GM12864 (cell line): Measurements from ENCODE around the gene NEIL3.

Experiments used
- DNase-seq: peaks from one replicate; pipeline ENCODE4 v3.0.0-alpha.2; 2011; ENCODE audit warnings: low read depth
- H3K4me3 ChIP-seq: 2 replicates; pipeline ENCODE4 v1.5.1; 2011; ENCODE audit warnings: mild to moderate bottlenecking, low read depth, low read length, control low read depth
- CTCF ChIP-seq: IDR thresholded peaks from 2 replicates; pipeline ENCODE4 v1.5.1; 2011; ENCODE audit warnings: low read depth, mild to moderate bottlenecking, moderate library complexity, low read length, control low read depth, inconsistent platforms; ENCODE audit errors: missing control alignments

The NEIL3 gene

GRCh38 chr4:177376024-177376423, 66.3 kb downstream of the NEIL3 start:
- no peak overlapping the region for H3K4me3 ChIP-seq
- no peak for TF ChIP-seq CTCF
- no peak for DNase-seq

- TF ChIP-seq CTCF = peak; percentile 52
- DNase-seq = no peak
Measured at GRCh38 chr4:177380730-177381287, 71.1 kb downstream of the NEIL3 start.

GRCh38 chr4:177381762-177382310, 72.2 kb downstream of the NEIL3 start:
- TF ChIP-seq CTCF = no peak
- H3K4me3 ChIP-seq = no peak overlapping the region
- DNase-seq = no peak

More at GRCh38 chr4:177380730-177381287, 71.1 kb downstream of the NEIL3 start:
- no peak overlapping the region for H3K4me3 ChIP-seq

GRCh38 chr4:177384856-177385397, 75.3 kb downstream of the NEIL3 start:
- no peak for TF ChIP-seq CTCF
- DNase-seq = no peak
- H3K4me3 ChIP-seq = no peak overlapping the region

- no peak overlapping the region for H3K4me3 ChIP-seq
- no peak for DNase-seq
- TF ChIP-seq CTCF = no peak
Measured at GRCh38 chr4:177385576-177386277, 76.1 kb downstream of the NEIL3 start.

GRCh38 chr4:177386278-177386815, 76.7 kb downstream of the NEIL3 start:
- TF ChIP-seq CTCF = no peak
- DNase-seq = no peak

More at GRCh38 chr4:177386278-177386815, 76.7 kb downstream of the NEIL3 start:
- H3K4me3 ChIP-seq = no peak overlapping the region
